SU-DHL-6 (cell line): ENCODE data around the gene KYNU.

Source experiments
- H2AFZ ChIP-seq: fragments of 200-600 bp; sonication (generic); 2 replicates; pipeline ENCODE4 v1.6.1; 2014; ENCODE audit warnings: low read depth, mild to moderate bottlenecking, moderate library complexity, mixed read lengths, antibody characterized with exemption, low read length; ENCODE audit not compliant: severe bottlenecking
- H3F3A ChIP-seq: fragments of 200-600 bp; shearing (Covaris generic); 2 replicates; pipeline ENCODE4 v1.6.0; 2016; ENCODE audit warnings: antibody characterized with exemption, mild to moderate bottlenecking; ENCODE audit not compliant: insufficient read depth
- H3K27ac ChIP-seq: fragments of 200-600 bp; sonication (generic); 2 replicates; pipeline ENCODE4 v1.5.1; 2016; ENCODE audit warnings: low read depth, mild to moderate bottlenecking, low read length, moderate library complexity, mixed read lengths
- H3K27me3 ChIP-seq: fragments of 200-600 bp; sonication (generic), shearing (Covaris generic); 2 replicates; pipeline ENCODE4 v1.6.0; 2014; ENCODE audit warnings: mild to moderate bottlenecking, low read length
- H3K36me3 ChIP-seq: fragments of 200-600 bp; sonication (generic); 2 replicates; pipeline ENCODE4 v1.6.1; 2014; ENCODE audit warnings: mild to moderate bottlenecking, low read length, mixed read lengths
- H3K4me2 ChIP-seq: fragments of 300-600, 200-600 bp; shearing (Covaris generic), sonication (generic); 2 replicates; pipeline ENCODE4 v1.6.0; 2014; ENCODE audit warnings: low read length, low read depth, mild to moderate bottlenecking; ENCODE audit not compliant: poor library complexity, severe bottlenecking
- H3K4me3 ChIP-seq: fragments of 200-600 bp; sonication (generic); 2 replicates; pipeline ENCODE4 v1.5.1; 2014; ENCODE audit warnings: antibody characterized with exemption, low read length, mild to moderate bottlenecking, mixed read lengths; ENCODE audit not compliant: insufficient read depth, poor library complexity, severe bottlenecking
- H3K79me2 ChIP-seq: fragments of 200-600 bp; sonication (generic); 2 replicates; pipeline ENCODE4 v1.6.1; 2014; ENCODE audit warnings: mild to moderate bottlenecking, low read length, moderate library complexity; ENCODE audit not compliant: insufficient read depth
- H3K9ac ChIP-seq: fragments of 200-600 bp; sonication (generic); 2 replicates; pipeline ENCODE4 v1.7.0; 2014; ENCODE audit warnings: mild to moderate bottlenecking, low read length
- H3K9me2 ChIP-seq: fragments of 200-600 bp; sonication (generic); replicated peaks from 2 replicates; pipeline ENCODE4 v1.6.1; 2014; ENCODE audit warnings: low read length; ENCODE audit not compliant: insufficient read depth
- H3K9me3 ChIP-seq: fragments of 200-600 bp; sonication (generic); 2 replicates; pipeline ENCODE4 v1.6.1; 2014; ENCODE audit warnings: low read length, mixed read lengths; ENCODE audit not compliant: insufficient read depth
- H4K20me1 ChIP-seq: fragments of 200-600 bp; sonication (generic); 2 replicates; pipeline ENCODE4 v1.6.1; 2014; ENCODE audit warnings: low read depth, mild to moderate bottlenecking, antibody characterized with exemption, low read length, moderate library complexity, mixed read lengths
- CTCF ChIP-seq: fragments of 200-600 bp; sonication (generic); IDR thresholded peaks from one replicate; pipeline ENCODE4 v1.5.1; 2017; ENCODE audit warnings: antibody characterized with exemption, mild to moderate bottlenecking, low read length, moderate library complexity; ENCODE audit not compliant: insufficient read depth, poor library complexity, severe bottlenecking
- EZH2phosphoT487 ChIP-seq: fragments of 200-600 bp; sonication (generic), shearing (Covaris generic); conservative IDR thresholded peaks from 2 replicates; pipeline ENCODE4 v1.6.1; 2018; ENCODE audit warnings: mild to moderate bottlenecking, antibody characterized with exemption, low read length, moderate library complexity, mixed read lengths

KYNU gene

GRCh38 chr2:142872882-142873724 lies 4.4 kb upstream of the KYNU start:
- Histone ChIP-seq H3K27me3 (no peaks in the 10 kb centered on the region), H3K9ac (peak overlapping the region; percentile 23), H3F3A (peaks cover 74% of the 10 kb centered on the region), H3K79me2 (peaks cover 27% of the 10 kb centered on the region), H3K9me3 (no peaks in the 10 kb centered on the region), H3K4me3 (peak overlapping the region; percentile 26), H3K9me2 (no peaks in the 10 kb centered on the region), H3K36me3 (peaks cover 11% of the 10 kb centered on the region; the same call in 1 of the 2 replicates), H3K4me2 (peak overlapping the region; percentile 97), H2AFZ (peak overlapping the region; percentile 66), H3K27ac (peak overlapping the region; percentile 89), H4K20me1 (no peaks in the 10 kb centered on the region)
- TF ChIP-seq CTCF (no peak), EZH2phosphoT487 (no peak)

- no peaks in the 10 kb centered on the region for H4K20me1 ChIP-seq
- no peaks in the 10 kb centered on the region for H3K9me2 ChIP-seq
- H3K9ac ChIP-seq = peak overlapping the region; percentile 23
- no peaks in the 10 kb centered on the region for H3K27me3 ChIP-seq
- H3K4me3 ChIP-seq = peak overlapping the region; percentile 26
- H3K4me2 ChIP-seq = peak overlapping the region; percentile 97
- TF ChIP-seq CTCF (no peak), EZH2phosphoT487 (no peak)
- peaks cover 75% of the 10 kb centered on the region for H3F3A ChIP-seq
- peak overlapping the region; percentile 66 for H2AFZ ChIP-seq
- peak overlapping the region; percentile 89 for H3K27ac ChIP-seq
- peaks cover 7% of the 10 kb centered on the region; the same call in 1 of the 2 replicates for H3K36me3 ChIP-seq
- H3K9me3 ChIP-seq = no peaks in the 10 kb centered on the region
- peaks cover 26% of the 10 kb centered on the region for H3K79me2 ChIP-seq
Observed at GRCh38 chr2:142873831-142874287, 3.6 kb upstream of the KYNU start.

GRCh38 chr2:142874293-142874814 lies 3.1 kb upstream of the KYNU start:
- TF ChIP-seq EZH2phosphoT487 (no peak), CTCF (no peak)
- Histone ChIP-seq H3K9me2 (no peaks in the 10 kb centered on the region), H3F3A (peaks cover 76% of the 10 kb centered on the region), H3K79me2 (peaks cover 26% of the 10 kb centered on the region), H4K20me1 (no peaks in the 10 kb centered on the region), H3K27me3 (no peaks in the 10 kb centered on the region), H2AFZ (peak overlapping the region; percentile 66), H3K4me3 (no peak overlapping the region), H3K27ac (peak overlapping the region; percentile 89), H3K9ac (peak overlapping the region; percentile 23), H3K9me3 (no peaks in the 10 kb centered on the region), H3K36me3 (peaks cover 5% of the 10 kb centered on the region; the same call in 1 of the 2 replicates), H3K4me2 (peak overlapping the region; percentile 97)
